ENCODE measurements around the gene PTCSC3. TPM values are rescaled to one million over a fixed set of nuclear protein-coding genes. Genes with fewer than 3 reads are reported as not detected.

Gene PTCSC3
- polyA plus RNA-seq, 2 of the 4 experiments (the other 2 are of a cell fraction), result not detected

GRCh38 chr14:36222337-36222736 lies 45.8 kb upstream of the PTCSC3 start:
- no peak for FAIRE-seq
- Histone ChIP-seq H3K9me3 (no peaks in the 10 kb centered on the region), H3K4me2 (no peak overlapping the region), H3K4me1 (no peaks in the 10 kb centered on the region), H3K4me3 (no peak overlapping the region), H3K27ac (no peak overlapping the region)
- ChIA-PET CTCF (interaction anchor here (0.5 to 2.1 kb wide), 4 partner anchors 16 to 305 kb away, joined by 3 to 7 read pairs (median 4); no protein-coding TSS in a partner anchor), POLR2A (no interaction called here)
- no peak for TF ChIP-seq JUNB (IDR thresholded peaks at IDR 0.05)
- TF ChIP-seq RNF2 (IDR thresholded peaks at IDR 0.05; ENCODE audit: borderline replicate concordance, low read depth), result no peak
- no peak for TF ChIP-seq RCOR1 (IDR thresholded peaks at IDR 0.05; ENCODE audit: low read depth, low read length)
- TF ChIP-seq EP300 (IDR thresholded peaks at IDR 0.05), result no peak
- TF ChIP-seq RFX5 (IDR thresholded peaks at IDR 0.05), result no peak
- no peak for TF ChIP-seq HES2 (IDR thresholded peaks at IDR 0.05)
- TF ChIP-seq HOXB13 (CRISPR knock-in tag; IDR thresholded peaks at IDR 0.05; ENCODE audit: low read depth), result no peak
- no peak for TF ChIP-seq GATA3 (IDR thresholded peaks at IDR 0.05; ENCODE audit: borderline replicate concordance)
- no peak for ATAC-seq
- no peak for DNase-seq (ENCODE audit: low read depth in 1 of 2, low spot score in 1 of 2)

GRCh38 chr14:36221112-36221511 lies 44.6 kb upstream of the PTCSC3 start:
- FAIRE-seq (no peak), DNase-seq (ENCODE audit: low read depth in 1 of 2, low spot score in 1 of 2) (no peak), ATAC-seq (no peak)
- CTCF ChIA-PET, result no interaction called here
- no peaks in the 10 kb centered on the region for H3K9me3 ChIP-seq
- 5% methylated on average over 2 of the region's 2 CpGs for WGBS (ENCODE audit: missing lambda C conversion rate)
- no peak overlapping the region for H3K4me3 ChIP-seq
- POLR2A ChIA-PET, result no interaction called here
- no peaks in the 10 kb centered on the region for H3K4me1 ChIP-seq
- no peak overlapping the region for H3K27ac ChIP-seq
- TF ChIP-seq CHD4 (IDR thresholded peaks at IDR 0.05; ENCODE audit: borderline replicate concordance), result no peak
- TF ChIP-seq CBX8 (IDR thresholded peaks at IDR 0.05), result no peak
- TF ChIP-seq NR3C1 (IDR thresholded peaks at IDR 0.05), result no peak
- no peak for TF ChIP-seq JUNB (IDR thresholded peaks at IDR 0.05)
- no peak for TF ChIP-seq SMC3 (IDR thresholded peaks at IDR 0.05)
- TF ChIP-seq ZFP36 (IDR thresholded peaks at IDR 0.05; ENCODE audit: borderline replicate concordance, partially characterized antibody), result no peak
- TF ChIP-seq FOXS1 (CRISPR knock-in tag; IDR thresholded peaks at IDR 0.05), result no peak
- TF ChIP-seq CBX2 (IDR thresholded peaks at IDR 0.05; ENCODE audit: borderline replicate concordance, low read depth), result no peak
- no peak for TF ChIP-seq POLR2A (IDR thresholded peaks at IDR 0.05; ENCODE audit: low read length)
- TF ChIP-seq ZC3H11A (IDR thresholded peaks at IDR 0.05), result no peak
- H3K4me2 ChIP-seq, result no peak overlapping the region

- no peak for DNase-seq (ENCODE audit: low read depth in 1 of 2, low spot score in 1 of 2)
- Histone ChIP-seq H3K9me3 (no peaks in the 10 kb centered on the region), H3K4me1 (no peaks in the 10 kb centered on the region), H3K4me3 (no peak overlapping the region), H3K27ac (no peak overlapping the region), H3K4me2 (no peak overlapping the region)
- ATAC-seq, result no peak
- TF ChIP-seq NPAS2 (CRISPR knock-in tag; IDR thresholded peaks at IDR 0.05; ENCODE audit: borderline replicate concordance) (no peak), FOSL2 (IDR thresholded peaks at IDR 0.05) (no peak), FOSL2 (CRISPR knock-in tag; IDR thresholded peaks at IDR 0.05) (no peak), ATOH8 (CRISPR knock-in tag; IDR thresholded peaks at IDR 0.05; ENCODE audit: low read depth) (no peak), BCL3 (IDR thresholded peaks at IDR 0.05) (no peak), JUNB (IDR thresholded peaks at IDR 0.05) (no peak), MAFK (IDR thresholded peaks at IDR 0.05; ENCODE audit: partially characterized antibody) (no peak), TFCP2L1 (CRISPR knock-in tag; IDR thresholded peaks at IDR 0.05) (no peak), HOXB13 (CRISPR knock-in tag; IDR thresholded peaks at IDR 0.05; ENCODE audit: low read depth) (no peak), SMC3 (IDR thresholded peaks at IDR 0.05) (no peak), HOXB5 (CRISPR knock-in tag; IDR thresholded peaks at IDR 0.05) (no peak), NFE2L2 (conservative IDR thresholded peaks at IDR 0.05; ENCODE audit: low read length) (no peak), ZC3H11A (IDR thresholded peaks at IDR 0.05) (no peak), CTCF (IDR thresholded peaks at IDR 0.05) (no peak), HDAC2 (IDR thresholded peaks at IDR 0.05) (no peak)
- TF ChIP-seq, protein P1, sequence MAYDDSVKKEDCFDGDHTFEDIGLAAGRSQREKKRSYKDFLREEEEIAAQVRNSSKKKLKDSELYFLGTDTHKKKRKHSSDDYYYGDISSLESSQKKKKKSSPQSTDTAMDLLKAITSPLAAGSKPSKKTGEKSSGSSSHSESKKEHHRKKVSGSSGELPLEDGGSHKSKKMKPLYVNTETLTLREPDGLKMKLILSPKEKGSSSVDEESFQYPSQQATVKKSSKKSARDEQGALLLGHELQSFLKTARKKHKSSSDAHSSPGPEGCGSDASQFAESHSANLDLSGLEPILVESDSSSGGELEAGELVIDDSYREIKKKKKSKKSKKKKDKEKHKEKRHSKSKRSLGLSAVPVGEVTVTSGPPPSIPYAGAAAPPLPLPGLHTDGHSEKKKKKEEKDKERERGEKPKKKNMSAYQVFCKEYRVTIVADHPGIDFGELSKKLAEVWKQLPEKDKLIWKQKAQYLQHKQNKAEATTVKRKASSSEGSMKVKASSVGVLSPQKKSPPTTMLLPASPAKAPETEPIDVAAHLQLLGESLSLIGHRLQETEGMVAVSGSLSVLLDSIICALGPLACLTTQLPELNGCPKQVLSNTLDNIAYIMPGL (CRISPR knock-in tag; IDR thresholded peaks at IDR 0.05; ENCODE audit: borderline replicate concordance), result no peak
- FAIRE-seq, result no peak
- POLR2A ChIA-PET, result no interaction called here
- CTCF ChIA-PET, result interaction anchor here (0.7 to 1.1 kb wide), 3 partner anchors 9 to 307 kb away, joined by 3 to 5 read pairs (median 3); no protein-coding TSS in a partner anchor
- 0% methylated on average over 2 of the region's 2 CpGs for whole genome bisulfite sequencing (ENCODE audit: missing lambda C conversion rate)
These were observed 41.2 kb upstream of the PTCSC3 start for GRCh38 chr14:36217732-36218131.
